ENCODE data around the gene THAP10. TPM values are rescaled to one million over a fixed set of nuclear protein-coding genes. Genes with fewer than 3 reads are reported as not detected.

The THAP10 gene
- total RNA-seq, 1 donor from 2014 or later = 4.2 TPM

- DNase-seq (ENCODE audit: low read depth) = no peak
- no peak for TF ChIP-seq CTCF (IDR thresholded peaks at IDR 0.05; ENCODE audit: insufficient read depth, low read length, poor library complexity, severe bottlenecking)
These were observed 54.8 kb downstream of the THAP10 start for GRCh38 chr15:70837476-70837875.

GRCh38 chr15:70835841-70836240 lies 56.4 kb downstream of the THAP10 start:
- TF ChIP-seq CTCF (IDR thresholded peaks at IDR 0.05; ENCODE audit: insufficient read depth, low read length, poor library complexity, severe bottlenecking) = no peak
- no peak for DNase-seq (ENCODE audit: low read depth)
- Histone ChIP-seq H3K27me3 (ENCODE audit: control insufficient read depth, insufficient read depth, low read length) (no peaks in the 10 kb centered on the region), H3K4me3 (ENCODE audit: low read depth, low read length) (no peak overlapping the region), H3K36me3 (ENCODE audit: control insufficient read depth, insufficient read depth, low read length) (peaks cover 3% of the 10 kb centered on the region)

More at GRCh38 chr15:70837476-70837875, 54.8 kb downstream of the THAP10 start:
- H3K27me3 ChIP-seq (ENCODE audit: control insufficient read depth, insufficient read depth, low read length) = no peaks in the 10 kb centered on the region
- no peaks in the 10 kb centered on the region for H3K36me3 ChIP-seq (ENCODE audit: control insufficient read depth, insufficient read depth, low read length)
- no peak overlapping the region for H3K4me3 ChIP-seq (ENCODE audit: low read depth, low read length)

GRCh38 chr15:70835415-70835814 lies 56.8 kb downstream of the THAP10 start:
- Histone ChIP-seq H3K27me3 (ENCODE audit: control insufficient read depth, insufficient read depth, low read length) (no peaks in the 10 kb centered on the region), H3K36me3 (ENCODE audit: control insufficient read depth, insufficient read depth, low read length) (peaks cover 3% of the 10 kb centered on the region), H3K4me3 (ENCODE audit: low read depth, low read length) (no peak overlapping the region)
- no peak for DNase-seq (ENCODE audit: low read depth)
- TF ChIP-seq CTCF (IDR thresholded peaks at IDR 0.05; ENCODE audit: insufficient read depth, low read length, poor library complexity, severe bottlenecking) = no peak

GRCh38 chr15:70834999-70835398 lies 57.2 kb downstream of the THAP10 start:
- Histone ChIP-seq H3K27me3 (ENCODE audit: control insufficient read depth, insufficient read depth, low read length) (no peaks in the 10 kb centered on the region), H3K4me3 (ENCODE audit: low read depth, low read length) (no peak overlapping the region), H3K36me3 (ENCODE audit: control insufficient read depth, insufficient read depth, low read length) (peaks cover 3% of the 10 kb centered on the region)
- TF ChIP-seq CTCF (IDR thresholded peaks at IDR 0.05; ENCODE audit: insufficient read depth, low read length, poor library complexity, severe bottlenecking) = no peak
- DNase-seq (ENCODE audit: low read depth) = no peak

- H3K27me3 ChIP-seq (ENCODE audit: control insufficient read depth, insufficient read depth, low read length) = no peaks in the 10 kb centered on the region
- peaks cover 3% of the 10 kb centered on the region for H3K36me3 ChIP-seq (ENCODE audit: control insufficient read depth, insufficient read depth, low read length)
- peak; percentile 21 for DNase-seq (ENCODE audit: low read depth)
- no peak for TF ChIP-seq CTCF (IDR thresholded peaks at IDR 0.05; ENCODE audit: insufficient read depth, low read length, poor library complexity, severe bottlenecking)
- no peak overlapping the region for H3K4me3 ChIP-seq (ENCODE audit: low read depth, low read length)
These were observed 58.1 kb downstream of the THAP10 start for GRCh38 chr15:70833861-70834765.

Data from kidney epithelial cell (primary cell).